Fibroblast of mammary gland (primary cell): ENCODE measurements around the gene FLT1.
A peak's percentile ranks its signal among the peaks of the same experiment; 100 is the strongest.

Source experiments
- DNase-seq: peaks from one replicate; pipeline ENCODE4 v3.0.0-alpha.2; 2010; ENCODE audit warnings: low read depth
- H3K4me3 ChIP-seq: 2 replicates; pipeline ENCODE4 v1.5.1; 2011; ENCODE audit warnings: low read depth, mild to moderate bottlenecking, low read length, moderate library complexity; ENCODE audit not compliant: control insufficient read depth
- TF ChIP-seq, protein P1 (sequence below): conservative IDR thresholded peaks from 2 replicates; pipeline ENCODE4 v1.5.1; 2011; ENCODE audit warnings: low read depth, low read length, inconsistent platforms; ENCODE audit not compliant: control insufficient read depth, insufficient read depth

Gene FLT1

GRCh38 chr13:28537171-28537570 lies 42.2 kb upstream of the FLT1 start:
- DNase-seq: no peak
- no peak overlapping the region for H3K4me3 ChIP-seq
- TF ChIP-seq, protein P1, sequence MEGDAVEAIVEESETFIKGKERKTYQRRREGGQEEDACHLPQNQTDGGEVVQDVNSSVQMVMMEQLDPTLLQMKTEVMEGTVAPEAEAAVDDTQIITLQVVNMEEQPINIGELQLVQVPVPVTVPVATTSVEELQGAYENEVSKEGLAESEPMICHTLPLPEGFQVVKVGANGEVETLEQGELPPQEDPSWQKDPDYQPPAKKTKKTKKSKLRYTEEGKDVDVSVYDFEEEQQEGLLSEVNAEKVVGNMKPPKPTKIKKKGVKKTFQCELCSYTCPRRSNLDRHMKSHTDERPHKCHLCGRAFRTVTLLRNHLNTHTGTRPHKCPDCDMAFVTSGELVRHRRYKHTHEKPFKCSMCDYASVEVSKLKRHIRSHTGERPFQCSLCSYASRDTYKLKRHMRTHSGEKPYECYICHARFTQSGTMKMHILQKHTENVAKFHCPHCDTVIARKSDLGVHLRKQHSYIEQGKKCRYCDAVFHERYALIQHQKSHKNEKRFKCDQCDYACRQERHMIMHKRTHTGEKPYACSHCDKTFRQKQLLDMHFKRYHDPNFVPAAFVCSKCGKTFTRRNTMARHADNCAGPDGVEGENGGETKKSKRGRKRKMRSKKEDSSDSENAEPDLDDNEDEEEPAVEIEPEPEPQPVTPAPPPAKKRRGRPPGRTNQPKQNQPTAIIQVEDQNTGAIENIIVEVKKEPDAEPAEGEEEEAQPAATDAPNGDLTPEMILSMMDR: no peak

DNA sequence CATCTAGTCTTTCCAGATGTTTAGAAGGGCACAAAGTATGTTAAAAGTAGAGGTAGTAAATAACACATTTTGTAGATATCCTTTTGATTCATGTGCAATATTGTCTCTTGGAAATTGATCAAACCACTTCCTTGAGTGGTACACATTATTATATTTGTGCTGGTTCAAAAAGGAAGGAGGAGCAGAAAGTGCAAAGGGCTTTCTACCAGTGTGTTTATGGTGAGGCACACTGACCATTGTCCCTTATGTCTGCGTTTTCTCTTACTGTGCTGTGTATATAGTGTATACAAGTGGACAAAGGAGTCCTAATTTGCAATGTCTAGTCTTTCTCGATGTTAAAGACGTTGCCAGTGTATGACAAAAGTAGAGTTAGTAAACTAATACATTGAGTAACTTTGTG lies 41.4 kb upstream of the FLT1 start:
- TF ChIP-seq, protein P1: no peak
- DNase-seq: no peak

GRCh38 chr13:28535734-28536133 lies 40.8 kb upstream of the FLT1 start:
- TF ChIP-seq, protein P1: no peak
- no peak overlapping the region for H3K4me3 ChIP-seq
- no peak for DNase-seq

More for the DNA sequence above, 41.4 kb upstream of the FLT1 start:
- no peak overlapping the region for H3K4me3 ChIP-seq

DNA sequence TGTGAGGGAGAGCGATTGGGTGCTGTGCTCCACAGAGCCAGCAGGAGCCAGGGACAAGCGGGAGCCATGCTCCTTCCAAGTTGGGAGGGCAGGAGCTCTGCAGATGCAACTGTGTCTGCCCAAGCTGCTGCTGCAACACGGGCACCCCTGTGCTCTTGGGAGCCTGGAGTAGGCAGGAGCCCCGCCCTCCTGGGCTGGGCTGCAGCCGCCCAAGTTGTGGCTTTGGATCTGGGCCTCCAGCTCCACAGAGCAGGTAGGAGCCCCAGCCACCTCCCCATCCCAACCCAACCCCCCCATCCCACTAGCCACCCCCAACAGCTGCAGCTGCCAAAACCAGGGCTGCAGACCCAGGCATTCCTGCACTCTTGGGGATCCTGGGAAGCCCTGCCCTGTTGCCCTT lies 39.9 kb upstream of the FLT1 start:
- TF ChIP-seq, protein P1: no peak
- no peak for DNase-seq
- H3K4me3 ChIP-seq: no peak overlapping the region

DNA sequence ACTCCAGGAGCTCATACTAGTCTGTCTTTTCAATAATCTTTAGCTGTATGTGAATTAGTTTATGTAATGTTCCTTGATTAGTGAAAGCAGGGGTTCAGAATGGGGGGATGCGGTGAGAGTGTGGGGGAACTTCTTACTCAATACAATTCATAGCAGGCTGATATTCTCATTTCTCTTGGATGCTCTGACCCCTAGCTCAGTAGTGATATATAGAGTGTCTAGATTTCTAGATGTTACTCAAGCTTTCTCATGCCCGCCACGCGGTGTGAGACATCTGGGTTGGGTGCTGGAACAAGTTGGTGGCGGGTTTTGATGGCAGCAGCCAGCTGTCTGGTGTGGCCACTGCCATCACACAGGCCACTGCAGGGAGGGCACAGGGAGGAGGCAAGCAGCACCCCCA lies 39.3 kb upstream of the FLT1 start:
- H3K4me3 ChIP-seq: no peak overlapping the region
- TF ChIP-seq, protein P1: no peak
- no peak for DNase-seq

GRCh38 chr13:28533441-28534166 lies 38.7 kb upstream of the FLT1 start:
- H3K4me3 ChIP-seq: no peak overlapping the region
- no peak for DNase-seq
- TF ChIP-seq, protein P1: no peak

GRCh38 chr13:28533125-28533436 lies 38.2 kb upstream of the FLT1 start:
- TF ChIP-seq, protein P1: no peak
- peak overlapping the region; percentile 23 for H3K4me3 ChIP-seq
- no peak for DNase-seq
